Prostate gland (tissue), 2 donors: Measurements from ENCODE around the gene PLEKHM3.

Source experiments
- CTCF ChIP-seq, 4 experiments: fragments of 200-600 bp in 2 of 4; fragments of 450-650 bp in 2 of 4; sonication (generic) in 2 of 4; IDR thresholded peaks; 1 replicate in 3 of 4; 2 replicates in 1 of 4; pipeline ENCODE4 v1.5.1; 2016 to 2019; ENCODE audit warnings: antibody characterized with exemption in 4 of 4, mild to moderate bottlenecking in 2 of 4, moderate library complexity in 2 of 4
- POLR2A ChIP-seq: fragments of 450-650 bp; IDR thresholded peaks from one replicate; pipeline ENCODE4 v1.6.1; 2016; ENCODE audit warnings: antibody characterized with exemption, mild to moderate bottlenecking

DNA sequence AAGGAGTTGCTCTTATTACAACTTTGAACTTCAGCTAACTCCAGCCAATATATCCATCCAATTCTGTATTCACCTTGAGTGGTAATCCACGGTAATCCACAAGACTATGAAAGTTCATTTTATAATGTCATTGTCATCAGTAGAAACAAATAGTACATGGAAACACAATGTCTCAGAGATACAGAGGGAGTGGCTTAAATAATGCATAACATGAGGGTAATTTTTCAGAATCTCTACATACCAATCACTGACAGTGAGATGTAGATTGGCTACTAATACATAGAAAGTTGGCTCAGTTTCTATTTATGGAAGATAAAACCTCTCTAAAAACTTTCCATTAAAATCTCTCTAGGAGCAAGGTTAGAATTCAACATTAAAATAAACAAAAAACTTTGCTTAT, 93.2 kb downstream of the PLEKHM3 start:
- TF ChIP-seq CTCF (IDR thresholded peaks at IDR 0.05) = no peak
- no peak for TF ChIP-seq POLR2A
